ENCODE data around the gene OR51A4. TPM values are rescaled to one million over a fixed set of nuclear protein-coding genes. Genes with fewer than 3 reads are reported as not detected.

OR51A4 gene
- total RNA-seq (not detected), polyA plus RNA-seq (not detected)
- long read RNA-seq, donor 1 = 0 reads
- long read RNA-seq, donor 2 = 0 reads

GRCh38 chr11:4947505-4947904, at the start of gene OR51A4:
OR51A4 (minus strand) TSS chr11:4947605; CDS start chr11:4947100, 505 bp downstream.
- no peak for DNase-seq
- no peak within 1 kb of the TSS for H3K4me3 ChIP-seq
- H3K4me1 ChIP-seq = no peaks in the 10 kb centered on the region
- no peaks in the 10 kb centered on the region for H3K27me3 ChIP-seq (replicated peaks in 1 of 7)
- H3K9me3 ChIP-seq = no peaks in the 10 kb centered on the region
- H3K36me3 ChIP-seq = no peaks in the 10 kb centered on the region
- H3K27ac ChIP-seq = no peak within 1 kb of the TSS
- intact Hi-C loops (cut with DNase I; ENCODE audit: low total_unique reads) = no loop called here
- no peak for TF ChIP-seq POLR2AphosphoS5 (IDR thresholded peaks at IDR 0.05)

GRCh38 chr11:4994551-4994950, 47.1 kb upstream of the OR51A4 start, which contains the start of gene OR51L1:
OR51L1 (plus strand) TSS chr11:4994851; CDS start chr11:4998983, 4,132 bp downstream.
- Histone ChIP-seq H3K4me1 (no peaks in the 10 kb centered on the region), H3K4me3 (no peak within 1 kb of the TSS), H3K9me3 (no peaks in the 10 kb centered on the region), H3K27ac (no peak within 1 kb of the TSS), H3K36me3 (no peaks in the 10 kb centered on the region), H3K27me3 (replicated peaks in 1 of 7) (peaks cover 0 to 3% (median 0%) of the 10 kb centered on the region in 7 donors)
- WGBS, 5 donors = 72 to 85% (median 76%) methylated on average over 2 of the region's 2 CpGs
- intact Hi-C loops (cut with DNase I; ENCODE audit: low total_unique reads) = no loop called here
- no peak for TF ChIP-seq CTCF (IDR thresholded peaks at IDR 0.05 in 8 of 11, conservative IDR thresholded peaks at IDR 0.05 in 3 of 11)
- TF ChIP-seq POLR2A (IDR thresholded peaks at IDR 0.05) = no peak
- TF ChIP-seq POLR2AphosphoS5 (IDR thresholded peaks at IDR 0.05) = no peak
- no peak for DNase-seq

GRCh38 chr11:4991060-4991459, 43.7 kb upstream of the OR51A4 start:
- Histone ChIP-seq H3K4me3 (no peak overlapping the region), H3K27me3 (replicated peaks in 1 of 7) (peaks cover 0 to 3% (median 0%) of the 10 kb centered on the region in 7 donors), H3K27ac (no peak overlapping the region), H3K9me3 (no peaks in the 10 kb centered on the region), H3K4me1 (no peaks in the 10 kb centered on the region), H3K36me3 (no peaks in the 10 kb centered on the region)
- TF ChIP-seq POLR2AphosphoS5 (IDR thresholded peaks at IDR 0.05) (no peak), CTCF (IDR thresholded peaks at IDR 0.05 in 8 of 11, conservative IDR thresholded peaks at IDR 0.05 in 3 of 11) (no peak), POLR2A (IDR thresholded peaks at IDR 0.05) (no peak)
- intact Hi-C loops (cut with DNase I; ENCODE audit: low total_unique reads) = no loop called here
- WGBS, 5 donors = 28 to 76% (median 47%) methylated on average over 1 of the region's 1 CpG
- DNase-seq = no peak

GRCh38 chr11:4983841-4984240, 36.4 kb upstream of the OR51A4 start:
- H3K27ac ChIP-seq = no peak overlapping the region
- 71 to 90% (median 83%) methylated on average over 6 of the region's 6 CpGs for WGBS, 5 donors

More at GRCh38 chr11:4983841-4984240, 36.4 kb upstream of the OR51A4 start:
- Histone ChIP-seq H3K4me1 (no peaks in the 10 kb centered on the region), H3K4me3 (no peak overlapping the region), H3K27me3 (replicated peaks in 1 of 7) (no peaks in the 10 kb centered on the region), H3K36me3 (no peaks in the 10 kb centered on the region), H3K9me3 (no peaks in the 10 kb centered on the region)
- DNase-seq = no peak
- TF ChIP-seq POLR2AphosphoS5 (IDR thresholded peaks at IDR 0.05) = no peak
- TF ChIP-seq POLR2A (IDR thresholded peaks at IDR 0.05) = no peak
- TF ChIP-seq CTCF (IDR thresholded peaks at IDR 0.05 in 8 of 11, conservative IDR thresholded peaks at IDR 0.05 in 3 of 11) = no peak
- intact Hi-C loops (cut with DNase I; ENCODE audit: low total_unique reads) = no loop called here
